Activated T-helper 9 cell treated with anti-CD3 and anti-CD28 coated beads, Interleukin-2, amount 50 U/mL, for 16 hours (primary cell): ENCODE results near the gene KCNA1.

Experiments
- DNase-seq: peaks from one replicate; pipeline ENCODE4 v3.0.0-alpha.2; 2020; ENCODE audit warnings: low read depth

The KCNA1 gene

DNA sequence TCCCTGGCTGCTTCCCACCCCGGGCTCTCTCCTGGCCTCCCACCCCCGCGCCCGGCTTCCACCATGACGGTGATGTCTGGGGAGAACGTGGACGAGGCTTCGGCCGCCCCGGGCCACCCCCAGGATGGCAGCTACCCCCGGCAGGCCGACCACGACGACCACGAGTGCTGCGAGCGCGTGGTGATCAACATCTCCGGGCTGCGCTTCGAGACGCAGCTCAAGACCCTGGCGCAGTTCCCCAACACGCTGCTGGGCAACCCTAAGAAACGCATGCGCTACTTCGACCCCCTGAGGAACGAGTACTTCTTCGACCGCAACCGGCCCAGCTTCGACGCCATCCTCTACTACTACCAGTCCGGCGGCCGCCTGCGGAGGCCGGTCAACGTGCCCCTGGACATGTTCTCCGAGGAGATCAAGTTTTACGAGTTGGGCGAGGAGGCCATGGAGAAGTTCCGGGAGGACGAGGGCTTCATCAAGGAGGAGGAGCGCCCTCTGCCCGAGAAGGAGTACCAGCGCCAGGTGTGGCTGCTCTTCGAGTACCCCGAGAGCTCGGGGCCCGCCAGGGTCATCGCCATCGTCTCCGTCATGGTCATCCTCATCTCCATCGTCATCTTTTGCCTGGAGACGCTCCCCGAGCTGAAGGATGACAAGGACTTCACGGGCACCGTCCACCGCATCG, 1.8 kb downstream of the KCNA1 start:
- DNase-seq: no peak

DNA sequence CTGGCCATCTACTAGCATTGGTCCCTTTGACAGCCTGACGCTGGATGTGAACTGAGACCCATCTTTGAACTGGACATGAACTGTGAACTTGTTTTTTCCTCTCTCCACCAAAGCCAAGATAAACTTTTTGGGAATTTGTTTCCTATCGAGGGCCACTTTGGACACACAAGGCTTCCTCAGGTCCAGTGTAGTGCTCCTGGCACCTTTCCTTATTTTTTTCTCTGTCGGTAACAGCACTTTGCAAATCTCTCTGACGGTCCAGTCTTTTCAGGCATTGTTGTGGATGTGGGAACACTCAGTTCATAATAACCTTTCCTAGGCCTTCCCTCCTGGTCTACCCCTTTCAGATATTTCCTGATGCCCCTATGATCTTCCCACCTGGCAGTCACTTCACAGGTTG, 5.0 kb downstream of the KCNA1 start:
- no peak for DNase-seq

DNA sequence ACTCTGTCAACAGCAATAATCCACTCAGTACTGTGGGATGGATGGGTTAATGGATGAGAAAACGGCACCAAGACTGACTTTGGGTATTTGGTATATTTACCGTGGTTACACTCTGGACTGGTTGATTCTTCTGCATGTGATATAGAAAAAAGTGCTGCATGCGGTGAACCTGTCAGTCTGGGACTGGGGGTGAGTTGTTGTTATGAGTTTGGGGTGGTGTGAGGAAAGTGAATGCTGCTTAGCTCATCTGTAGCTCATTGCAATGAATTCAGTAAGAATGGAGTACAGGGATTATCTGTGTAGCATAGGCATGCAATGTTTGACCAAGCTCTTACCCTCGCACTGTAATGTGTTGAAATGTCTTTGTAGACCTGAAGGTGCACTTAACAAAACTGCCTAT, 6.0 kb downstream of the KCNA1 start:
- DNase-seq: no peak

DNA sequence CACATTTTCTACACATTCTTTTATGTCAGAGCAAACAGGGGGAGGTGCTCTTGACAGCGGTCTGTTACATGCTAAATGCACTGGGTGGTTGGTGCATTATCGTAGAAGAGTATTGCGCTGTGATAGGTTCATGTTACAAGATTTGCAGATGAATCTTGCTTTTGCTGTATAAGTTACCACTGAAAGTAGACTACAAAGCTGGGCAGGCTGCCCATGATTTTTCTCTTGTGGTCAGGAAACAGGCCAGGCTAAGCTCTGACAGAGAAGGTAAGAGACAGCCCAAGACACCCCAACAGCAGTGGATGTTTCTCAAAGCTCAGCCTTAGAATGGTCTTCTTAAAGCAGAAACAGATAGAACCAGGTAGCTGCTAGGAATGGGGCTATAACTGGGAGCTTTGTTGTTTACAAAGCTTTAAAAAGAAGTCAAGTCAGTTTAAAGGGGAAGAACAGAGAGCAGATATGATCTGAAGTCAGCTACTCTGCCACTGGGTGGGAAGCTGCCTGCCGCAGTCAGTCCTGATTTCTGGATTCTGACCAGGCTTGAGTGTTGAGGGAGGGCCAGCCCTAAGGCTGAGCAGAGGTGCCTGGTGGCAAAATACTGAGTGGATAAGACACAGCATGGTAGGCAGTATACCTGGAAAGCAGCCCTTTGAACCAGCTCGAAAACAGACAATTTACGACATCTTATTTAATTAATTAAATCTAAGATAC, 9.4 kb downstream of the KCNA1 start:
- no peak for DNase-seq

DNA sequence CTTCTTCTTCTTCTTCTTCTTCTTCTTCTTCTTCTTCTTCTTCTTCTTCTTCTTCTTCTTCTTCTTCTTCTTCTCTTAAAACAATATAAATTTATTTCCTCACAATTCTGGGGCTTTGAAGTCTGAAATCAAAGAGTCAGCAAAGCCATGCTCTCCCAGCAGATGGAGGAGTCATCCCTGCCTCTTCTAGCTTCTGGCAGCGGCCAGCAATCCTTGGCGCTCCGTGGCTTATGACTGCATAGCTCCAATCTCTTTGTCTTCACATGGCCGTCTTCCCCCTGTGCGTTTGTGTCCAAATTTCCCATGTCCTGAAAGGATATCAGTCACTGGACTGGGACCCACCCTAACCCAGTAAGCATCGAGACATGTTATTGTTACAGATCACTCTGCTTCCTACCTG, 22.9 kb downstream of the KCNA1 start:
- no peak for DNase-seq

DNA sequence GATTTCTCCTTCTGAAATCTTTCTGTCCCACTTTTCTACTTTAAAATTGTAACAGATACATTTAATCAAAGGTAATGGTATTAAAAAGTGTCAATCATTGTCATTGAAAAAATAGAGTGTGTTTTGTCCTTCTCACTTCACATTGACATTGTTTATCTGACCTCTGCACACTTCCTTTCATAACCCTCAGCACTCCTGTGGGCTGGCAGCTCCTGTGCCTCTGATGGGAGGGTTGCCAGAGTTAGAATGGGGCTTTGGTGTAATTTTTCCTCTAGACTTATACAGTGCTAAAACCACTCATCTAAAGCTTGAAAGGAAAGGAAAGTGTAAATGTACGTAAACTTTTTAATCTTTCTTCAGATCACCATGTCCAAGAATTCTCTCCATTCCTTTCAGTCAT, 23.7 kb downstream of the KCNA1 start:
- no peak for DNase-seq

DNA sequence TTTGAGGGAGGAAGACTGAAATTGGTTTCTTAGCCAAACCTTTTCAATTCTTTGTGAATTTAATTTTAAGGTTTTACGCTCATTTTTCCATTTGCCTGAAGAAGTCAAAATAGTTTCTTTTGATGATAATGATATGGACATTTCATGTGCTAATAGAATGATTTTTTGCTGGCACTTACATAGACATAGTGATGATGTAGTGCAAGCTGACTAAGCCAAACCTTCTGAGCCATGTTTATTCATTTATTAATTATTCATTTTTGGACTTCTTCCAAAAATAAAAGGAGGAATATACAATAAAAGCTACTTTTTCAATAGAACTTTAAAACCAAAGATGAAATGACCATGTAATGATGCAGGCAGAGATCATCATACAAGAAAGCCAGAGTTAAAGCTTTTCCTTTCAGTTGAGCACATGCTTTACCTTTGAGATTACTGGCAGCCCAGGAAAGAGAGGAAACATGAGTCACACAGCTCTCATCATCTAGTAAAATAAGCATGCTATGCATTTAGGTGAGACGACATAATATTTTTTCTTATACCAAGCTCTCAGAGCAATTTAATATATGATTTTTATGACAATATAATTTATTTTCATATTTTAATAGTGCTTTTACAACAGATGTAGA, 24.8 kb downstream of the KCNA1 start:
- DNase-seq: no peak

DNA sequence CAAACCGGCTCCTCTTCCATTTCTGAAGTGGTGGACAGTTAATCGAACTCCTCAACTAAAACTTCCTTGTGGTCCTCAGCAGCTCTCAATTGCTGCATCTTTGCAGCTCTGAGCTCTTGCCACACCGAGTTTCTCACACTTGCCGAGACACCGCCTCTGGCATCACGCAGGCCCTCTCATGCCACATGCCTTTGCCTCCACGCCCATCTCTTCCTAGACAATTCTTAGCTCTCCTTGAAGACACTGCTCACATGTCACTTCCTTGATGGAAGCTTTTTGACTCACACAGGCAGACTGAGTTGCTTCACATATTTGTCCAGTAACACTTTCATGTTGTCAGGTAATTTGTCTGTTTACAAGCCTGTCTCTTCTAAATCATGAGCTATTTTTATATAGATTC, 29.2 kb downstream of the KCNA1 start:
- DNase-seq: no peak

DNA sequence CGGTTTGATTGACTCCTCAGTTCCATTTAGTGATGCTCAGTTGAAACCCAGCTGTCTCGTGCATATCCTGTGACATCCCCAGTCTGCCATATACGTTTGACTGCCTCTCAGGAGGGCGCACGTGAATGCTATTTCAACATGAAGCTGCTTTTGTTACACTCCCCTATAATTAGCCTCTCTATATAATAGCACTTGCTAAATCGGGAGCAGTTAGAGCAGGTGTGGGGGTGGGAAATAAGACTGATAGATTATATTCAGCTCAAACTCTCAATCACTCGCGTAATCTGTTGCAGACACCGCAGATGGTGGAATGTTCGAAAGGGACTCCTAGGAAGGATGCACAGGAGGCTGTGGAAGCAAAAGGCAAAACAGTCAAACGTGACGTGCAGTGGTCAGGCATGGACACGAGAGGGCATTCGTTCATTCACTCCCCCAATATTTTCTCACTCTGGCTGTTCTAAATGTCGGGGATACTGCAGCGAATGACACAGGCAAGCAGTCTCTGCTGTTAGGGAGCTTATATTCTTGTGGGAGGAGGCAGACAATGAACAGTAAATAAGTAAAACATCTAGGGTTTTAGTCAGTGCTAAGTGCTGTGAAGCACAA, 29.8 kb downstream of the KCNA1 start:
- DNase-seq: no peak

DNA sequence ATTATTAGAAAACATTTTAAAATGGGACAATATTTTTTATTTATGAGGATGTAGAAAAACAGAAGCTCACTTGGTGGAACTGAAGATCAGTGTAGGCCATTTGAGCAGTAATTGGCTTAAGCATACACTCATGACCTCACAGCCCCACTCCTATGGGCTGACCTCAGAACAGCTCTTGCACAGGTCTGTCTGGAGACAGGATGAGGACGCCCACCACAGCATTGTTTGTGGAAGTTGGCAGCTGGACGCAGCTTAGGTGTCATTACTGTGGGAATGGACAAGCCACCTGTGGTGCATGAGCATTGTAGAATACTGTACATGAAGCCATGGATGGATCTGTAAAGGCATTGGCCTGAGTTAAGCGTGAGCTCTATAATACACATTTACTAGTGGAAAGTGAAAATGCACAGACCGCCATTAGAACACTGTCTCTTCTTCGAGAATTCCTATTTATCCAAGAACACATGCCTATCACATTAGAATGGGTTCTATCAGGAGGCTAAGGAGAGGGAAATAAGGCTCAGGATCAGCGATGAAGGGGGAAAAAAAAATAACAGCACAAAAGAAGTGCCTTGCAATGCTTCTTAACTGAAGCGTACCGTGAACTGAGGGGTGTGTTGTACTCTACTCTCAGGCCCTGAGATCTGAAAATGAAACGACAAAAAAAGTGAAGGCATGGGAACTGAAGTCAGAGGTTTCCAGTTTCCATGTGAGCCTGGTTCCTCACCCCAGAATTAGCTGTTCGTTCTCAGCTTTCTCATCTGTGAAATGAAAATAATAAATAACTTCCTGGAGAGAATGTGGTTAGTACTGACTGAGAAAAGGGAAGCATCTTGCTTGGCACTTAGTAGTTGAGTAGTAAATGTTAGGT, 33.6 kb downstream of the KCNA1 start:
- DNase-seq: no peak

DNA sequence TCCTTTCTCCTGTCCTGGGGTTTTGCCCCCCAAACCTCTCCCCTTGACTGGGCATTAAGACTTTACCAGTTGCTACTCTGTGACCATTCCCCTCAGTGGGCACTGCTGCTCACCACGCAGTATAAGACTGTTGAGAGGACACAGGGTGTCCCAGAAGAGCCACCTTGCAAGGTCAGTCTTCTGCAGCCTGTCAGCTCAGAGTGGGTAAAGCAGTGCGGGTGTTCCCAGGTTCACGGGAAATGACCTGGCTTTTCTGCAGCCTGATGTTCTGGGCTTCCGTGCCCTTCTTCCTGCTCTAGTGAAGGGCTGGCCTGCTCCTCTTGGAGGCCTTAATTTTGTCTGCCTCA, 34.2 kb downstream of the KCNA1 start:
- no peak for DNase-seq

DNA sequence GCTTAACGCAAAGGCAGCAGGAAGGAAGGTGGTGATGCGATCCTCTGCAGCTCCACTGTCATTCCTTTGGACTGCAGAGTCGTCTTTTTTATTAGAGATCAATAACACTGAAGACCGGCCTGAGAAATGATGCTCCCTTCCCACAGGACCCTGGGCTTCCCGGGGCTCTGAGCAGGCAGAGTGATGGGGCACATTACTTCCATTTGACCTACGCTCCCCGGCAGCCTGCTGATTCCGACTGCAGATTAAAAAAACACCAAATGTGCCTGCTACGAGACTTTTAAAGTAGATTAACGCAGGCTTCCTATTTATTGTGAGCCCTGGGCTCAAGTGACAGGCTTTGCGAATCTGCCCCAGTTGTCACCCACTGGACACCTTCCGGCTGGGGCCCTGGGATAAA, 37.5 kb downstream of the KCNA1 start:
- DNase-seq: no peak

DNA sequence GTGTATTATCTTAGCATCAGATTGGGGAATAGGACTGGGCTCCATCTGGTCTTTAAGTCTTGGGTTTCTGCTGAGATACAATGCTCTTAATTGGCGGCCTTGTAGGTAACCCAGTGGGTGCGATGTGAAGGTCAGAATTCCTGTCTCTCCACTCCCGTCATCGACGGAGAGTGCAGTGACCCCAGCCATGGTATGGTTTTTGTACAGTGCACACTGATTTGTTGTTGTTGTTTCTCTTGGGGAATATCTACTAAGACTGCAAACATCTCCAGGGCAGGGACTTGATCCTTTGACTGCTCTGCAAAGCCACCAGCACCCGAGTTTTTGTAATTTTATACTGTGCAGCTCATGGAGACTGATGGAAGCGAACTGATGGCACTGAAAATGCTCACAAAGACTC, 41.4 kb downstream of the KCNA1 start:
- DNase-seq: no peak

DNA sequence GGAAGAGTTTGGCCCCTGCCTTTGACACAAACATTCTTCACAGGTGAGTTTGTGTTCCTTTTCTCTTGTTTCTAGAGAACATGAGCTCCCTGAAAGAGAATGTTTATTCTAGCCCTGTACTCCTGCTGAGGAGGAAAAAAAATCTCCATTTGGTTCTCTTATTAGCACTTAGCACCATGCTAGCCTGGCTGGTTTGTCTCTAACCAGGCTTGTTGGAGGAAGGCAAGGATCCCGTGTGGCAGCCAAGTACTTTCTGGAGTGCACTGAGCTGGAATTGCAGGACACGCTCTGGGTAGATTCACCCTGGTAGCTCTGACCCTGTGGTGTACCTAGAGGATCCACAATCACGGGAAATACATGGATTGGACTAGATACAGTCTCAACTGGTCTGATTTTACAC, 41.9 kb downstream of the KCNA1 start:
- DNase-seq: no peak

DNA sequence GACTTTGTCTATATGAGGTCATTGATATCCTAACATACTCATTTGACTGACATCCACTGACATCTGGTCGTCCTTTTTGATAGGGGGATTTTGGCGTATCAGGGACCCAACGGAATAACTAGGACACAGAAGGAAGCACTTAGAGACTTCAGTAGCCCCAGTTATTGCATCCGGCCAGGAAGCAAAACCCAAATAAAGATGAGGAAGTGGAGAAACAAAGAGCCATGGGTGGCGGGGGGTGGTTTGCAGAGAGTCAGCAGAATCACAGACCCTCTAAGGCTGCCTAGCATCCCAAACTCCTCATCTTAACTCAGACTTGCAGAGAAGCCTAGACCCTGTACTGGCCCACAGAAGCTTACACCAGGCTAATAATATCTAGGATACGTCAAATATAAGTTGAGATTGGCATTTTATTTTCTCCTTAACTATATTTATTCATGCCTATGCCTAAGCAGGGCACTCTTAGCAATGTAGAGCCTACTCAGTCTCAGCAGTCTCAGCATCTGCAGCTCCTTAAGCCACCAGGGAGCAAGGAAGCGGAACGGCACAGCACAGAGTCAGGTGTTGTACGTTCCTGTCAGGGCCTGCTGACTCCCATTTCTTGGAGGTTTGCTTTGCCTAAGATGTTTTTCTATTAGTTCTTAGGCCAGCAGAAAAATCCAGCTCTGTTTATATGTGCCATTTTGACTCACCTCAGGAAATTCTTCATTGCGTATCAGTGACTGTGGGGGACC, 45.1 kb downstream of the KCNA1 start:
- no peak for DNase-seq

DNA sequence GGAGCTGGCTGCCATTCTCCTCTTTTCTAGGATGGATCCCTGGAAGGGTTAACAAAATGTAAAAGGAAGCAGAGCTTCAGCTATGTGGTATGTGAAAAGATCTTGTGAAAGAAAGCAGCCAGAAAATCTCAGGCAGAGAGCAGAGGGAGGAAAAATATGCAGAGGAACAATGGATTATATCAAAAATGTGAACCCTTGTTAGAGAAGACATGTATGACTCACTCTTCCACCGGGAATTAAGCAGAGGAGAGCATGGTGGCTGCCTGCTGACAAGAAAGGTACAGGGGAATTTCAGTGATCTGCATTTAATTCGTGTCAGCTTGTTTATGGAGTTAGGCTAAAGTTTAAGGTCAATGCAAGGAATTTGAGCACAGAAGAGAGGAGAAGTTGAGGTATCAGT, 46.3 kb downstream of the KCNA1 start:
- no peak for DNase-seq

DNA sequence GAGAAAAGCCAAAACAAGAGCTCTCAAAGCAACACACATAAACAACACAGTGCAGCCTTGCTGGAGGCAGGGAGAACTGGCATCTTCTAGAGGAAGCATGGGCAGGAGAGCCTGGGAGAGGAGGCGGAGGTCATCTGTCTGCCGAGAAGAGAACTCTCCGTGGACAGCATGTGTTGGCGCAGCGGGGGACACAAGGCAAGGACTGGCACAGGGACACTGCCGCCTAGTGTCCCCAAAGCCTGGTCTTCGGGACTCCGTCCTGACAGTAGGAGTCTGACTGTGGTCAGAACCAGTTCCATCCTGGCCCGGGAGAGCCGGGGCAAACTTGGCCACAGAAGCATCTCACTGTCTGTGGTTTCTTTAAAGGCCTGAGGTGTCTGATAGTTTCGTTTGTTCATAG, 47.3 kb downstream of the KCNA1 start:
- DNase-seq: no peak

DNA sequence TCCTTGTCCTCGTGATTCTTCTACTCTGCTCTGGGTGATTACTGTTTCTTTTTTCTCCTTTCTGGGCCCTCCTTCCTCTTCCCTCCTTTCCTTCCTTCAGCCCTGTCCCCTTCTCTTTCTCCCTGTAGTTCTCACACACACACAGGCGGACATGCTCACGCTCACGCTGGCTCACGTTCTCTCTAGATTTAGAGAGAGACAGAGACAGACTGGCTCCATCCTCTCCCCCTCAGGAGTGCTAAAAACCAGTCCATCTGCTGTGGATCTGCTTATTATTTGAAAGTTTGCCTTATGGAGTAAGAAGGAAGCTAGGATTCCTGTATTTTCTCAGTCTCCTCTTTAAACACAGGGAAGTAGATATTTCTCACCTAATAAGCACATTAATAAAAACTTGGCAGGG, 48.1 kb downstream of the KCNA1 start:
- no peak for DNase-seq

DNA sequence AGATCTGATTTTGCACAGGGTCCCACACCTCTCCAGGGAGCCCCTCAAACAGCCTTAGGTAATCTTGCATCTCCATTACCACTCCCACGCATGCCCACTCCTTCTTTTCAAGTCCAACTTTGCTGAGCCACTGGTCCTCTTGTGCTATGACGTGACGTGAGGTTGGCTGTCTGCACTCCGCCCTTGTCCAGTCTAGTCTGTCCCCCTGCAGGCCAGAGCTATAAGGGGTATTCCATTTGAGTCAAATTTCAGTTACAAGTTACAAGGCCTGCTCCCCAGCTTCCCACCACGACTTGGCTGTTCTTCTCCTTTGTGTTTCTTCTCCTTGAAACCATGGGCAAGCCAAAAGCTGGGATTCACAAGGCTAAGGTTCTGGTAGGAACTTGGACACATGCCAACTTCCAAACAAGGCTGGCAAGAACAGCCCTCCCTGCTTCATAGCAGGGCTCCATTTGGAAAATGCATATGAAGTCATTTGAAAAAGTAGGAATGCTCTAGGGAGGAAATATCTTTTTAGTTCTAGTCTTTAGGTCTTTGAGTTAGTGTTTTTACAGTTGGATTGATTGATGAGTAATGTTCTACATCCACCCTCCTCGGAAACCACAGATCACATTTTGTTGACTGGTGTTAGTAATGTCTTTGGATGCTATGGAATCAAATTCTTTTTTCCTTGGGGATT, 49.1 kb downstream of the KCNA1 start:
- DNase-seq: no peak

DNA sequence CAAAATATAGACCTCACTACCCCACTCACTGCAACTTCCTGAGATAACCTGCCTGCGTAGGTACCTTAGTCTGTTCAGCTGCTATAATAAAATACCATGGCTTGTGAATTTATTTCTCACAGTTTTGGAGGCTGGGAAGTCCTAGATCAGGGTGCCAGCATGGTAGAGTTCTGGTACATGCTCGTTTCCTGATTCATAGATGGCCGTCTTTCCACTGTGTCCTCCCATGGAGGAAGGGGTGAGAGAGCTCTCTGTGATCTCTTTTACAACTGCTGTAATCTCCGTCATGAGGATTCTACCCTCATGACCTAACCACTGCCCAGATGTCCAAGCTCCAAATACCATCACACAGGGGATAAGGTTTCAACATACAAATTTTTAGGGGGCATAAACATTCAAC, 49.7 kb downstream of the KCNA1 start:
- no peak for DNase-seq

DNA sequence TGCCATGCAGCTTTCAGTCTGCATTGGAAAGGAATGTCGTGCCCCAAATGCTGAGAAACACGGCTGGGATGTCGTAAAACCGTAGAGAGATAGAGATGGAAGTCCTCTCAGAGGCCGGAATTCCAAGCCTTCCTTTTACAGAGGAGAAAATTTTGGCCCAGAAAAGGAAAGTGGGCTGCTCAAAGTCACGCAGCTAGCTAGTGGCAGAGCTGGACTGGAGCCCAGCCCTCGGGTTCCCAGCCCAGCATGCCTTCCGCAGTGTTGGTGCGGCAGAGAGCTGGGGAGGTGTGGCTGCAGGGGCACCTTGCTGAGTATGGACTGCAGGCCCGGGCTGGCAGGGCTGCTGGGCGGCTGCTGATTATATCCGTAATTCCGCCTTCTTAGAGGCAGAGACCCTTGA, 50.3 kb downstream of the KCNA1 start:
- DNase-seq: no peak
